HepG2 (cell line): ENCODE results near the gene GSTA5. TPM values are rescaled to one million over a fixed set of nuclear protein-coding genes. Genes with fewer than 3 reads are reported as not detected.

Experiments
- ATAC-seq: fragments of 200-7000 bp; cut with Tn5 transposase; 3 replicates; pipeline ENCODE4 v1.9.1; 2020; ENCODE audit warnings: mild to moderate bottlenecking, moderate library complexity
- BruUV-seq: library from RNA; stranded (reverse); fragments of 400-500 nt; replicated peaks from 2 replicates; lab custom pipeline; 2021; lab: Mats Ljungman, UMichigan
- CTCF ChIA-PET: fragments of 300-600 bp; formaldehyde crosslinking; extraction: SDS; loops from one replicate; lab custom pipeline; 2021; ENCODE audit warnings: low total read pairs, inconsistent platforms, low intra/inter-chr PET ratio; lab: Yijun Ruan, JAX
- POLR2A ChIA-PET: fragments of 350-600 bp; sonication (Branson Sonifier 250); formaldehyde crosslinking; loops from one replicate; lab custom pipeline; 2020; ENCODE audit warnings: antibody characterized with exemption, inconsistent platforms; lab: Yijun Ruan, JAX
- DNase-seq: peaks from one replicate; pipeline ENCODE4 v3.0.0-alpha.2; 2015; ENCODE audit warnings: low spot score
- FAIRE-seq: peaks from 3 replicates; lab custom pipeline; 2011; peaks lifted over from hg19 to GRCh38; lab: Jason Lieb, UNC
- H2AFZ ChIP-seq: one replicate; pipeline ENCODE4 v1.6.1; 2011; ENCODE audit warnings: low read length, inconsistent platforms
- H3K27ac ChIP-seq: fragments of 300-600 bp; 3 replicates; pipeline ENCODE4 v1.8.0; 2011; ENCODE audit warnings: mixed run types, mild to moderate bottlenecking, mixed read lengths, low read length, inconsistent platforms; ENCODE audit not compliant: insufficient read depth; ENCODE audit errors: extremely low read length
- H3K27me3 ChIP-seq, 2 experiments: fragments of 200-600 bp in 1 of 2; 2 replicates in 1 of 2; 3 replicates in 1 of 2; pipeline versions ENCODE4 v1.6.0 to v1.8.0; 2011; ENCODE audit warnings: low read length in 2 of 2, mild to moderate bottlenecking in 2 of 2, moderate library complexity in 2 of 2, inconsistent platforms in 1 of 2; ENCODE audit not compliant: insufficient read depth in 2 of 2, control insufficient read depth in 1 of 2
- H3K36me3 ChIP-seq, 2 experiments: fragments of 200-600 bp in 1 of 2; replicated peaks in 1 of 2; 2 replicates in 1 of 2; 3 replicates in 1 of 2; pipeline versions ENCODE4 v1.5.1 to v1.8.0; 2011; ENCODE audit warnings: low read length in 2 of 2, inconsistent platforms in 1 of 2; ENCODE audit not compliant: insufficient read depth in 2 of 2, control insufficient read depth in 1 of 2
- H3K4me1 ChIP-seq: 2 replicates; pipeline ENCODE4 v1.5.1; 2012; ENCODE audit warnings: low read length, inconsistent platforms; ENCODE audit not compliant: insufficient read depth
- H3K4me2 ChIP-seq: 2 replicates; pipeline ENCODE4 v1.6.0; 2011; ENCODE audit warnings: low read depth, low read length, inconsistent platforms
- H3K4me3 ChIP-seq, 3 experiments: fragments of 200-600 bp in 1 of 3; sonication (generic), shearing (Covaris generic) in 1 of 3; replicated peaks in 1 of 3; 2 replicates each; pipeline ENCODE4 v1.5.1; 2011 to 2016; ENCODE audit warnings: low read length in 3 of 3, inconsistent platforms in 2 of 3, low read depth in 2 of 3, mild to moderate bottlenecking in 2 of 3, control low read depth in 1 of 3, mixed read lengths in 1 of 3; ENCODE audit not compliant: insufficient read depth in 1 of 3
- H3K79me2 ChIP-seq: one replicate; pipeline ENCODE4 v1.6.1; 2011; ENCODE audit warnings: low read length, inconsistent platforms; ENCODE audit not compliant: insufficient read depth
- H3K9ac ChIP-seq: 2 replicates; pipeline ENCODE4 v1.6.0; 2011; ENCODE audit warnings: mild to moderate bottlenecking, low read depth, low read length, inconsistent platforms; ENCODE audit not compliant: insufficient read depth
- H3K9me3 ChIP-seq: 2 replicates; pipeline ENCODE4 v1.5.1; 2012; ENCODE audit warnings: mild to moderate bottlenecking, low read length
- H4K20me1 ChIP-seq: 2 replicates; pipeline ENCODE4 v1.6.0; 2011; ENCODE audit warnings: inconsistent platforms, mild to moderate bottlenecking, low read length, moderate library complexity; ENCODE audit not compliant: insufficient read depth
- FOXP1 ChIP-seq, 2 experiments: fragments of 450-650 bp in 1 of 2; IDR thresholded peaks; 2 replicates each; pipeline ENCODE4 v1.6.1; 2017 to 2018; ENCODE audit warnings: antibody characterized with exemption in 1 of 2
- KLF13 ChIP-seq: sonication (generic); formaldehyde crosslinking; IDR thresholded peaks from 2 replicates; pipeline ENCODE4 v1.4.0; 2020; ENCODE audit warnings: mild to moderate bottlenecking, missing genetic modification reagents
- RAD51 ChIP-seq: fragments of 450-650 bp; IDR thresholded peaks from 2 replicates; pipeline ENCODE4 v1.6.1; 2016; ENCODE audit warnings: borderline replicate concordance
- RBFOX2 ChIP-seq: fragments of 200-400 bp; formaldehyde crosslinking; IDR thresholded peaks from 2 replicates; pipeline ENCODE4 v1.6.1; 2017; ENCODE audit warnings: low read depth, mild to moderate bottlenecking, low read length
- SRSF4 ChIP-seq: fragments of 200-400 bp; formaldehyde crosslinking; IDR thresholded peaks from one replicate; pipeline ENCODE4 v1.6.1; 2018; ENCODE audit warnings: mild to moderate bottlenecking, low read depth, low read length, moderate library complexity; ENCODE audit not compliant: poor library complexity, severe bottlenecking
- ZNF33A ChIP-seq: sonication (generic); formaldehyde crosslinking; IDR thresholded peaks from 2 replicates; pipeline ENCODE4 v1.5.1; 2020; ENCODE audit warnings: missing genetic modification reagents, mild to moderate bottlenecking, moderate library complexity, borderline replicate concordance
- WGBS: methylation state at CpG from one replicate; pipeline ENCODE4 v1.1.6; 2017; ENCODE audit warnings: low lambda C conversion rate; 5-methylcytosine and 5-hydroxymethylcytosine counted together
- in situ Hi-C: cut with HindIII; loops from 2 replicates; pipeline ENCODE4 v1.10.0; 2017; ENCODE audit warnings: low pct_unique_long_range_greater_than_20kb; ENCODE audit not compliant: extremely low pct_ligation_motif_present
- intact Hi-C: fragments of 100-400 bp; cut with micrococcal nuclease; formaldehyde crosslinking; loops from one replicate; pipeline ENCODE4 v1.10.0; 2022; ENCODE audit not compliant: unreplicated experiment
- polyA plus RNA-seq, 8 experiments: library from polyadenylated mRNA; depleted of rRNA in 3 of 8; stranded (reverse) in 7 of 8; unstranded in 1 of 8; fragments of >200 nt; fragmentation: Illumina TruSeq in 4 of 8; extraction: Trizol in 4 of 8; gene quantifications; 2 replicates each; pipeline versions ENCODE4 v1.2.1 to v1.2.3, GENCODE V29; 2011 to 2016; ENCODE audit warnings: low read depth in 4 of 8, missing spikeins in 1 of 8, mixed read lengths in 1 of 8; ENCODE audit not compliant: insufficient read depth in 1 of 8
- total RNA-seq, 5 experiments: library from RNA; depleted of rRNA; stranded (reverse); fragments of >200 nt; fragmentation: Illumina TruSeq; extraction: Trizol; gene quantifications; 2 replicates each; pipeline ENCODE4 v1.2.3, GENCODE V29; 2016; ENCODE audit warnings: low read depth in 1 of 5
- TF ChIP-seq, protein P1 (sequence below): sonication (generic); formaldehyde crosslinking; IDR thresholded peaks from 2 replicates; pipeline ENCODE4 v1.5.1; 2020; ENCODE audit warnings: missing genetic modification reagents, mild to moderate bottlenecking, borderline replicate concordance
- TF ChIP-seq, protein P2 (sequence below): sonication (generic); formaldehyde crosslinking; conservative IDR thresholded peaks from 2 replicates; pipeline ENCODE4 v1.8.1; 2023; ENCODE audit warnings: missing genetic modification reagents
- TF ChIP-seq, protein P3 (sequence below): fragments of 450-650 bp; IDR thresholded peaks from 2 replicates; pipeline ENCODE4 v1.6.1; 2016

The GSTA5 gene
- total and polyA plus RNA-seq, 2 of the 13 experiments (the other 11 are each of a cell fraction or from before 2014, with no cell fraction given): not detected

DNA sequence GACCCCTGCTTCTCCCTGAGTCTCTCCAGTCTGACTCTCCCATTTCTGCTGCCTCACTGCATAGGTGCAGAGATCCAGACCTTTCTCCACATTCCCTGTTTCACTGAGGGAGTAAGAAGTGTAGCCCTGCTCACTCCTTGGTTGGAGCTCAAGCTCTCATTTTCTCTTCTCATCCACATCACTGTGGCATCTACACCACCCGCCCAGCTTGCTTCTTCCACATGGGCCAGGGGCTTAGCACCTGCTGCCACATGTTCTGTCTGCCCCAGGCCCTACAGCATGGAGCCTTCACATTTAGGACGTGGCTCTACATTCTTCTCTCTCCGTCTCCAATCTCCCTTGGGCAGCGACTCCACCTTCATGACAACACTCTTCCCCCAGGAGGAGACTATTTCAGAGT lies 8.5 kb upstream of the GSTA5 start:
- intact Hi-C loops (no loop called here), in situ Hi-C loops (no loop called here)
- no peaks in the 10 kb centered on the region for H4K20me1 ChIP-seq
- TF ChIP-seq RBFOX2 (no peak), ZNF33A (no peak), KLF13 (CRISPR knock-in tag) (no peak), RAD51 (0 out of 2 replicates have a peak, but pooled peaks have one; percentile 19), SRSF4 (no peak), FOXP1 (IDR thresholded peaks at IDR 0.05) (no peak), FOXP1 (CRISPR knock-in tag; IDR thresholded peaks at IDR 0.05) (no peak)
- TF ChIP-seq, protein P1, sequence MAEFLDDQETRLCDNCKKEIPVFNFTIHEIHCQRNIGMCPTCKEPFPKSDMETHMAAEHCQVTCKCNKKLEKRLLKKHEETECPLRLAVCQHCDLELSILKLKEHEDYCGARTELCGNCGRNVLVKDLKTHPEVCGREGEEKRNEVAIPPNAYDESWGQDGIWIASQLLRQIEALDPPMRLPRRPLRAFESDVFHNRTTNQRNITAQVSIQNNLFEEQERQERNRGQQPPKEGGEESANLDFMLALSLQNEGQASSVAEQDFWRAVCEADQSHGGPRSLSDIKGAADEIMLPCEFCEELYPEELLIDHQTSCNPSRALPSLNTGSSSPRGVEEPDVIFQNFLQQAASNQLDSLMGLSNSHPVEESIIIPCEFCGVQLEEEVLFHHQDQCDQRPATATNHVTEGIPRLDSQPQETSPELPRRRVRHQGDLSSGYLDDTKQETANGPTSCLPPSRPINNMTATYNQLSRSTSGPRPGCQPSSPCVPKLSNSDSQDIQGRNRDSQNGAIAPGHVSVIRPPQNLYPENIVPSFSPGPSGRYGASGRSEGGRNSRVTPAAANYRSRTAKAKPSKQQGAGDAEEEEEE (CRISPR knock-in tag): no peak
- TF ChIP-seq, protein P2, sequence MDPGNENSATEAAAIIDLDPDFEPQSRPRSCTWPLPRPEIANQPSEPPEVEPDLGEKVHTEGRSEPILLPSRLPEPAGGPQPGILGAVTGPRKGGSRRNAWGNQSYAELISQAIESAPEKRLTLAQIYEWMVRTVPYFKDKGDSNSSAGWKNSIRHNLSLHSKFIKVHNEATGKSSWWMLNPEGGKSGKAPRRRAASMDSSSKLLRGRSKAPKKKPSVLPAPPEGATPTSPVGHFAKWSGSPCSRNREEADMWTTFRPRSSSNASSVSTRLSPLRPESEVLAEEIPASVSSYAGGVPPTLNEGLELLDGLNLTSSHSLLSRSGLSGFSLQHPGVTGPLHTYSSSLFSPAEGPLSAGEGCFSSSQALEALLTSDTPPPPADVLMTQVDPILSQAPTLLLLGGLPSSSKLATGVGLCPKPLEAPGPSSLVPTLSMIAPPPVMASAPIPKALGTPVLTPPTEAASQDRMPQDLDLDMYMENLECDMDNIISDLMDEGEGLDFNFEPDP (CRISPR knock-in tag): no peak
- TF ChIP-seq, protein P3, sequence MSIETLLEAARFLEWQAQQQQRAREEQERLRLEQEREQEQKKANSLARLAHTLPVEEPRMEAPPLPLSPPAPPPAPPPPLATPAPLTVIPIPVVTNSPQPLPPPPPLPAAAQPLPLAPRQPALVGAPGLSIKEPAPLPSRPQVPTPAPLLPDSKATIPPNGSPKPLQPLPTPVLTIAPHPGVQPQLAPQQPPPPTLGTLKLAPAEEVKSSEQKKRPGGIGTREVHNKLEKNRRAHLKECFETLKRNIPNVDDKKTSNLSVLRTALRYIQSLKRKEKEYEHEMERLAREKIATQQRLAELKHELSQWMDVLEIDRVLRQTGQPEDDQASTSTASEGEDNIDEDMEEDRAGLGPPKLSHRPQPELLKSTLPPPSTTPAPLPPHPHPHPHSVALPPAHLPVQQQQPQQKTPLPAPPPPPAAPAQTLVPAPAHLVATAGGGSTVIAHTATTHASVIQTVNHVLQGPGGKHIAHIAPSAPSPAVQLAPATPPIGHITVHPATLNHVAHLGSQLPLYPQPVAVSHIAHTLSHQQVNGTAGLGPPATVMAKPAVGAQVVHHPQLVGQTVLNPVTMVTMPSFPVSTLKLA: peak; percentile 54; the same call in 1 of the 2 replicates
- DNase-seq: no peak
- H3K79me2 ChIP-seq: no peaks in the 10 kb centered on the region
- H2AFZ ChIP-seq: no peak overlapping the region
- peaks cover 15% of the 10 kb centered on the region for H3K4me1 ChIP-seq
- H3K27me3 ChIP-seq: peaks cover 1 to 3% of the 10 kb centered on the region in 2 experiments; a peak in 1 of 5 replicates
- POLR2A ChIA-PET: no interaction called here
- CTCF ChIA-PET: no interaction called here
- H3K4me3 ChIP-seq: no peak overlapping the region
- WGBS: 44% methylated on average over 4 of the region's 4 CpGs
- no peak overlapping the region for H3K9ac ChIP-seq
- no peak for ATAC-seq
- BruUV-seq: no TSS peak
- H3K4me2 ChIP-seq: no peak overlapping the region
- H3K9me3 ChIP-seq: peaks cover 12% of the 10 kb centered on the region
- no peak overlapping the region for H3K27ac ChIP-seq
- no peak for FAIRE-seq
- no peaks in the 10 kb centered on the region for H3K36me3 ChIP-seq
